Fibroblast of lung (primary cell): Measurements from ENCODE around the gene KBTBD13. TPM values are rescaled to one million over a fixed set of nuclear protein-coding genes. Genes with fewer than 3 reads are reported as not detected.

Experiments
- DNase-seq, 2 donors: peaks; one replicate each; pipeline versions ENCODE4 v3.0.0 to v3.0.0-alpha.2; 2010; ENCODE audit warnings: low read depth in 2 of 2
- H2AFZ ChIP-seq: 2 replicates; pipeline ENCODE4 v1.5.1; 2012; ENCODE audit warnings: low read length, control low read depth, inconsistent platforms
- H3K27ac ChIP-seq: 2 replicates; pipeline ENCODE4 v1.5.1; 2011; ENCODE audit warnings: low read length, control low read depth; ENCODE audit not compliant: insufficient read depth
- H3K27me3 ChIP-seq: 2 replicates; pipeline ENCODE4 v1.5.1; 2011; ENCODE audit warnings: mild to moderate bottlenecking, low read length; ENCODE audit not compliant: control insufficient read depth, insufficient read depth
- H3K36me3 ChIP-seq: 2 replicates; pipeline ENCODE4 v1.5.1; 2011; ENCODE audit warnings: low read length; ENCODE audit not compliant: control insufficient read depth, insufficient read depth
- H3K4me1 ChIP-seq: 2 replicates; pipeline ENCODE4 v1.5.1; 2011; ENCODE audit warnings: low read length; ENCODE audit not compliant: control insufficient read depth, insufficient read depth; ENCODE audit errors: extremely low read depth
- H3K4me2 ChIP-seq: 2 replicates; pipeline ENCODE4 v1.5.1; 2011; ENCODE audit warnings: low read length, control low read depth; ENCODE audit not compliant: insufficient read depth; ENCODE audit errors: extremely low read depth
- H3K4me3 ChIP-seq, 4 experiments: fragments of 200-600 bp in 1 of 4; sonication (generic) in 1 of 4; replicated peaks in 1 of 4; 2 replicates each; pipeline ENCODE4 v1.5.1; 2011 to 2016; ENCODE audit warnings: low read length in 4 of 4, low read depth in 3 of 4, mild to moderate bottlenecking in 3 of 4, control low read depth in 2 of 4, inconsistent platforms in 1 of 4, mixed read lengths in 1 of 4; ENCODE audit not compliant: insufficient read depth in 1 of 4; ENCODE audit errors: control extremely low read depth in 1 of 4
- H3K79me2 ChIP-seq: 2 replicates; pipeline ENCODE4 v1.5.1; 2012; ENCODE audit warnings: mild to moderate bottlenecking, low read length, inconsistent platforms; ENCODE audit not compliant: control insufficient read depth, insufficient read depth
- H3K9ac ChIP-seq: 2 replicates; pipeline ENCODE4 v1.5.1; 2011; ENCODE audit warnings: mild to moderate bottlenecking, low read length, control low read depth; ENCODE audit not compliant: insufficient read depth
- H3K9me3 ChIP-seq: 2 replicates; pipeline ENCODE4 v1.5.1; 2012; ENCODE audit warnings: low read depth, low read length; ENCODE audit not compliant: control insufficient read depth, insufficient read depth
- H4K20me1 ChIP-seq: 2 replicates; pipeline ENCODE4 v1.5.1; 2011; ENCODE audit warnings: low read length; ENCODE audit not compliant: control insufficient read depth, insufficient read depth; ENCODE audit errors: extremely low read depth
- CTCF ChIP-seq, 2 donors: IDR thresholded peaks in 1 of 2; conservative IDR thresholded peaks in 1 of 2; 1 replicate in 1 of 2; 2 replicates in 1 of 2; pipeline ENCODE4 v1.5.1; 2011 to 2012; ENCODE audit warnings: low read length in 2 of 2, control low read depth in 1 of 2, inconsistent platforms in 1 of 2, low read depth in 1 of 2, mild to moderate bottlenecking in 1 of 2
- EZH2 ChIP-seq: IDR thresholded peaks from 2 replicates; pipeline ENCODE4 v1.5.1; 2012; ENCODE audit warnings: low read length, control low read depth, mild to moderate bottlenecking; ENCODE audit errors: missing control alignments
- polyA plus RNA-seq, 2 donors: library from polyadenylated mRNA; depleted of rRNA in 1 of 2; stranded (reverse) in 1 of 2; unstranded in 1 of 2; fragments of >200 nt; gene quantifications; 2 replicates each; pipeline ENCODE4 v1.2.1, GENCODE V29; 2011 to 2012; ENCODE audit warnings: missing spikeins in 1 of 2
- total RNA-seq: library from RNA; depleted of rRNA; stranded (reverse); fragments of >200 nt; gene quantifications from 2 replicates; pipeline ENCODE4 v1.2.1, GENCODE V29; 2014

KBTBD13 gene
- total and polyA plus RNA-seq, 2 donors (not counting 1 experiment from before 2014, with no cell fraction given) = 0.02 TPM; not detected in 1

- peak overlapping the region; percentile 96 for H3K4me2 ChIP-seq
- H3K79me2 ChIP-seq = peaks cover 10% of the 10 kb centered on the region
- DNase-seq = no peak
- no peaks in the 10 kb centered on the region for H3K4me1 ChIP-seq
- H2AFZ ChIP-seq = no peak overlapping the region
- no peaks in the 10 kb centered on the region for H3K9me3 ChIP-seq
- H3K4me3 ChIP-seq = peak overlapping the region; percentile 71 to 94 (median 86)
- no peak overlapping the region for H3K9ac ChIP-seq
- H3K36me3 ChIP-seq = peaks cover 2% of the 10 kb centered on the region
- no peaks in the 10 kb centered on the region for H4K20me1 ChIP-seq
- H3K27me3 ChIP-seq = no peaks in the 10 kb centered on the region
- H3K27ac ChIP-seq = no peak overlapping the region
- TF ChIP-seq EZH2 (no peak), CTCF (conservative IDR thresholded peaks at IDR 0.05 in 1 of 2, IDR thresholded peaks at IDR 0.05 in 1 of 2; ENCODE audit: low read depth in 1 of 2, low read length in 2 of 2) (no peak)
Observed at GRCh38 chr15:65028338-65028737, 48.2 kb upstream of the KBTBD13 start.

DNA sequence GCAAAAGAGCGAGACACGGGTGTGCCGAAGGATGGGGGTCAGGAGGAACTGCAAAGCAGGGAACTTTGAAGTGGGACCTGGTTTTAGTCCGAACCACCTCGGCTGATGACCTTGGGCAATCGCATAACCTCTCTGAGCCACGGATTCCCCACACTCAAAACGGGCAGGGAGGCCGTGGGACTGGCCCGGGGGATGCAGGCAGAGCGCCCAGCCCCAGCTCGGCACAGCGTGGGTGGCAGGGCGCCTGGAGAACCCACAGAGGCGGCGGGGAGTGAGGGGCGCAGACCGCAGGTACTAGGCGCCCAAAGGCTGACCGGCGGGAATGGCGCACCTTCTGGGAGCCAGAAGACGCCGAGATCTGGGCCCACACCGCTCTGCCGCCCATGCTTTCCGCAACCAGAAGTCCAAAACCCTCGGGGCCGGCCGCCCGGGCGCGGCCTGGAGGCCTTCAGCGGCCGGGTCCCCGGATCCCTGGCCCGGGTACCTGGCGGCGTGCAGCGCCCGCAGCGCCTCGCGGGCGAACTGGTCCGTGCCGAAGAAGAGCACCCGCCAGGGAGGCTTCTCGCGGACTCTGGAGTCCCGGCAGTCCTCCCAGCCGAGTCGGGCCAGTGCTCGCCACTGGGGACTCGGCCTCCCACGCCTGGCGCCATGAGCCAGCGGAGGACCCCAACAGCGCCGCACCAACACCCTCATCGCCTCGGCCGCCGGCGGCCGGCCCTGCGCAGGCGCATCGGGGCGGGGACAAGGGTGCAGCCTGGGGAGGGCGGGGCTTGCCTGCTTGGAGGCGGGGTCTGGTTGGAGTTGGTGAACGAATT lies 47.4 kb upstream of the KBTBD13 start, which contains the start of gene MTFMT:
Gene MTFMT, minus strand, starts transcription at position 719 of the 815 bp plus-strand sequence. Its CDS starts 26 bp downstream, at position 693.
- DNase-seq = peak; percentile 71 to 72
- Histone ChIP-seq H3K36me3 (peaks cover 2% of the 10 kb centered on the region), H4K20me1 (no peaks in the 10 kb centered on the region), H3K27me3 (no peaks in the 10 kb centered on the region), H3K27ac (peak within 1 kb of the TSS; percentile 58), H3K4me2 (peak within 1 kb of the TSS; percentile 96), H3K79me2 (peaks cover 10% of the 10 kb centered on the region), H3K4me3 (peak within 1 kb of the TSS; percentile 71 to 94 (median 86)), H3K9me3 (no peaks in the 10 kb centered on the region), H3K9ac (peak within 1 kb of the TSS; percentile 79), H3K4me1 (no peaks in the 10 kb centered on the region), H2AFZ (peak within 1 kb of the TSS; percentile 83)
- no peak for TF ChIP-seq CTCF (conservative IDR thresholded peaks at IDR 0.05 in 1 of 2, IDR thresholded peaks at IDR 0.05 in 1 of 2; ENCODE audit: low read depth in 1 of 2, low read length in 2 of 2)
- no peak for TF ChIP-seq EZH2

DNA sequence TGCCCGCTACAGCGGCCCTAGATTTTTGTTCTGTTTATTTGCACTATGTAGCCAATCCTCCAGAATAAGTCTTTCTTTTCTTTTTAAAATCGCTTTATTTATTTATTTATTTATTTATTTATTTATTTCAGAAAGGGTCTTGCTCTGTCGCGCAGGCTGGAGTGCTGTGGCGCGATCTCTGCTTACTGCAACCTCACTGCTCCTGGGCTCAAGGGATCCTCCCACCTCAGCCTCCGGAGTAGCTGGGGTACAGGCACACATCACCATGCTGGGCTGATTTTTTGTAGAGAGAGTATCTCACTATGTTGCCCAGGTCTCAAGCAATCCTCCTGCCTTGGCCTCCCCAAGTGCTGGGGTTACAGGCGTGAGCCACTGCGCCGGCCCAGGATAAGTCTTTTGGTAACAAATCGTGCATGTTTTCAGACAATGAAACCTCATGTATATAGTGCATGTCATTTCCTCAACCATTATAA lies 46.8 kb upstream of the KBTBD13 start:
- peak overlapping the region in 2 of 4 experiments; percentile 89 to 94 for H3K4me3 ChIP-seq

More for the DNA sequence above, 46.8 kb upstream of the KBTBD13 start:
- H2AFZ ChIP-seq = no peak overlapping the region
- H3K79me2 ChIP-seq = peaks cover 10% of the 10 kb centered on the region
- no peak overlapping the region for H3K27ac ChIP-seq
- no peaks in the 10 kb centered on the region for H3K4me1 ChIP-seq
- no peak overlapping the region for H3K4me2 ChIP-seq
- H3K9ac ChIP-seq = no peak overlapping the region
- no peaks in the 10 kb centered on the region for H3K27me3 ChIP-seq
- H4K20me1 ChIP-seq = no peaks in the 10 kb centered on the region
- TF ChIP-seq EZH2 (no peak), CTCF (conservative IDR thresholded peaks at IDR 0.05 in 1 of 2, IDR thresholded peaks at IDR 0.05 in 1 of 2; ENCODE audit: low read depth in 1 of 2, low read length in 2 of 2) (no peak)
- H3K36me3 ChIP-seq = peaks cover 2% of the 10 kb centered on the region
- no peak for DNase-seq
- H3K9me3 ChIP-seq = no peaks in the 10 kb centered on the region
